Kasumi-1 (cell line): ENCODE results near the gene IMPA2.

Source experiments
- DNase-seq, 2 experiments: peaks; one replicate each; lab custom pipeline; 2025; lab: John Stamatoyannopoulos, UW

The IMPA2 gene

GRCh38 chr18:11989966-11990380 is 8.7 kb downstream of the IMPA2 start:
- DNase-seq = no peak

GRCh38 chr18:11990539-11990938 is 9.2 kb downstream of the IMPA2 start:
- DNase-seq = no peak

- DNase-seq = no peak
Measured at GRCh38 chr18:11991021-11991795, 9.9 kb downstream of the IMPA2 start.

GRCh38 chr18:11992096-11992790 is 10.9 kb downstream of the IMPA2 start:
- no peak for DNase-seq

- DNase-seq = no peak
Measured at GRCh38 chr18:11993264-11993916, 12.1 kb downstream of the IMPA2 start.

GRCh38 chr18:11994336-11994702 is 13.0 kb downstream of the IMPA2 start:
- no peak for DNase-seq

- DNase-seq = peak in 1 of 2 experiments; percentile 44
Measured at GRCh38 chr18:11994703-11995444, 13.6 kb downstream of the IMPA2 start.

GRCh38 chr18:11995445-11996189 is 14.3 kb downstream of the IMPA2 start:
- DNase-seq = peak; percentile 89 to 93

GRCh38 chr18:11996190-11996754 is 15.0 kb downstream of the IMPA2 start:
- no peak for DNase-seq

- no peak for DNase-seq
Measured at GRCh38 chr18:11996907-11997306, 15.6 kb downstream of the IMPA2 start.

GRCh38 chr18:11997466-11997865 is 16.2 kb downstream of the IMPA2 start:
- no peak for DNase-seq

GRCh38 chr18:11998193-11998592 is 16.9 kb downstream of the IMPA2 start:
- no peak for DNase-seq

- DNase-seq = no peak
Measured at GRCh38 chr18:11999429-11999828, 18.1 kb downstream of the IMPA2 start.

GRCh38 chr18:12000072-12000659 is 18.9 kb downstream of the IMPA2 start:
- no peak for DNase-seq

- no peak for DNase-seq
Measured at GRCh38 chr18:12001421-12001820, 20.1 kb downstream of the IMPA2 start.

GRCh38 chr18:12003894-12004293 is 22.6 kb downstream of the IMPA2 start:
- no peak for DNase-seq

- DNase-seq = peak in 1 of 2 experiments; percentile 14
Measured at GRCh38 chr18:12005538-12006487, 24.5 kb downstream of the IMPA2 start.

GRCh38 chr18:12006488-12006840 is 25.2 kb downstream of the IMPA2 start:
- no peak for DNase-seq

- DNase-seq = no peak
Measured at GRCh38 chr18:12007063-12007462, 25.8 kb downstream of the IMPA2 start.
